ENCODE results near the gene SLCO2A1.

The SLCO2A1 gene

DNA sequence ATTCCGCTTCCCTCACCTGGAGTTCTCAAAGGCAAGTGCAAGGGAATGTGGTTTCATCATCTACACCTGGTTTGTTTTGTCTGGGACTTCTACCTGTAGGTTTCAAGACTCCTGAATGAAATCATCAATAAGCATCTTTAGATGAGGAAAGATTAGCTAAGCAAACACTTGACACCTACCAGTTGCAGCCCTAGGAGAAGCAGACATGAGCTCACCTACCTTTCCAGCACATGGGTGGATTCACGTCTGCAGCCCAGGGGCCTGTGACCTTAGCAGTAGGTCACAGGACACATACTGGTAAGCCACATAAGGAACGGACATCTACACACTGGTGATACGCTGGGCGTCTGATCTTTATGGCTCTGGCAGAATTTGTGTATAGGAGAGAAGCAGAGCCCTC is 26.7 kb downstream of the SLCO2A1 start:
- in situ Hi-C loops (cut with MboI; ENCODE audit: low sequenced_read_pairs), result no loop called here

GRCh38 chr3:134002306-134002705 is 27.4 kb downstream of the SLCO2A1 start:
- in situ Hi-C loops (cut with MboI; ENCODE audit: low sequenced_read_pairs), result no loop called here

DNA sequence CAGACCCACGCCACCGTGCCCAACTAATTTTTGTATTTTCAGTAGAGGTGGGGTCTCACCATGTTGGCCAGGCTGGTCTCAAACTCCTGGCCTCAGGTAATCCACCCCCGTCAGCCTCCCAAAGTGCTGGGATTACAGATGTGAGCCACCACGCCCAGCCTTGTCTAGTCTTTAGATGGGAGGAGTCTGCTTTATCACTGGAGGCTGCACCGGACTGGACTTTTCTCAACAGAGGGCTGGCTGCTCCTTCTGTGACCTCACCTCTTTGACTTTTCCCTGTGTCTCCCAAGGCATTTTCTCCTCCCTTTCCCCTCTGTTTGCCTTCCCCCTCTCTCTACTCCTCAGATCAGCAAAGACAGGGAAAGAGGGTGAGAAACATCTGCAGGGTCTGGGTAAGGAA is 28.5 kb downstream of the SLCO2A1 start:
- in situ Hi-C loops (cut with MboI; ENCODE audit: low sequenced_read_pairs), result no loop called here

- in situ Hi-C loops (cut with MboI; ENCODE audit: low sequenced_read_pairs), result no loop called here
These were observed 29.6 kb downstream of the SLCO2A1 start for GRCh38 chr3:133999891-134000685.

DNA sequence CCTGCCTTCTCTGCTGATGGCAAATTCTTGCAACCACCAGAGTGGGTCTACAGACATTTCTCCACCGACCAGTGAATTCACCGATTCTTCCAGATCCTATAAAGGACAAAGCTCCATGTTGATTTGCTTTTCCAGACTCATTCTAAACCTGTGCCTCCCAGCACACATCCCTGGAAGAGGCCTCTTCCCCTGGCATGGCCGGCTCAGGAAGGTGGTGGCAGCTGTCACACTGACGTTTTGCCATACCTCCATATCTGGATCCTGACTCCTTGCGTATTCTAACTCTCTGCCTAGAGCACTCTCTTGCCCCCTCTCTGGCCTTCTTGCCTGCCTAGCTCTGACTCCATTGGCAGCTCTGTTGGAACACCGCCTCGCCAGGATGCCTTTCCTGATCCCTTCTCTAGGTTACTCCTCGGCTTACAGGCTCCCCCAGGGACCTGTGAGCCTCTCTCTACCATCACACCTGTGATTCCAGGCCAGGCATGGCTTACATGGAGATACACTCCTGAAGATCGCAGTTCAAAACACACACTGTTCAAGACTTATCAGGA is 31.0 kb downstream of the SLCO2A1 start:
- in situ Hi-C loops (cut with MboI; ENCODE audit: low sequenced_read_pairs), result no loop called here

DNA sequence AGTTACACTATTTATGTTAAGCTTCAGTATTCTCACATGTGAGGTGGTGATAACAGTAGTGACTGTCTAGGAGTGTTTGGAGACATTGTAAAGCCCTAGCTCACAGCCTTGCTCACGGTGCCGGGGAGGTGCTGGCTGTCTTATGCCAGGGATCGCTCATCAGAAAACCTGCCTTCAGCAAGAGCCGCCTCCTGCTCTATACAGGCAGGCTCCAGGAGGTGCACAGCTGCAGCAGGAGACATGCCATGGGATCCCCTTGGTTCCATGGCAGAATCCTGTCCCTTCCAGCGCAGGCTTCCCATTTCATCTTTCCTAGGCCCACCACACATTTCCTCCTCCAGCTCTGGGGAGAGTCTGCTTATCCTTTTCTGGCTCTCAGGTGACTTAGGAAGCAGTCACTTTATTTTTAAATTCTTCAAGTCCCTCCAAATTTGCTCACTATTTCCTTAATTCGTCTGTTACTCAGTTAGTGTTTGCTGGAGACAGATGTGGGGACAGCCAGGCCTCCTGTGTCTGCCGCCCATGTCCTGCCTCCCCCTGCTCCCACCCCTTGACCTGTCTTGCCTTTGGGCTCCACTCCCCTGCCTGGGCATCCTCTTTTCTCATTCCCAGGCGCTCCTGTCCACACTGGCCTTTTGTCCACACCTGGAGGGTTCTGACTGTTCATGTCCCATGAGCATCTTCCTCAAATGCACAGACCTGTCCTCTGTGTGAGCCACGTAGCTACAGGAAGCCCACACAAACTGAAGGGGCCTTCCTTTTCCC is 31.7 kb downstream of the SLCO2A1 start:
- in situ Hi-C loops (cut with MboI; ENCODE audit: low sequenced_read_pairs), result no loop called here

DNA sequence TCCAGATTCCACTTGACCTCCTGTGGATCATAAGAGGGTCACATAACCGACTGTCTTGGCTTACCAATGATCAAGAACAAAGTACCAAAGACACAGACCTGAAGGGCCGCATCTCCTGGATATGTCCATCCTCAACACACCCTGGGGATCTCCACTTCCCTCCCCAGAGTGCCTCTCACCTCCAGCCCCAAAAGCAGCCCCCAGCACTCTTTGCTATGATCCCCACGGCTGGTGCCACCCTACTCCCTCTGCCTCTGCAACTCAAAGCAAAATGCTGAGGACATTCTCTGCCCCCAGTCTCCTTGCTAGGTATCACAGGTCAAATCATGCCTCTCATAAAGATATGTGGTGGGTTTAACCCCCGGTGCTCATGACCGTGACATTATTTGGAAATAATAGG is 32.7 kb downstream of the SLCO2A1 start:
- in situ Hi-C loops (cut with MboI; ENCODE audit: low sequenced_read_pairs), result no loop called here

DNA sequence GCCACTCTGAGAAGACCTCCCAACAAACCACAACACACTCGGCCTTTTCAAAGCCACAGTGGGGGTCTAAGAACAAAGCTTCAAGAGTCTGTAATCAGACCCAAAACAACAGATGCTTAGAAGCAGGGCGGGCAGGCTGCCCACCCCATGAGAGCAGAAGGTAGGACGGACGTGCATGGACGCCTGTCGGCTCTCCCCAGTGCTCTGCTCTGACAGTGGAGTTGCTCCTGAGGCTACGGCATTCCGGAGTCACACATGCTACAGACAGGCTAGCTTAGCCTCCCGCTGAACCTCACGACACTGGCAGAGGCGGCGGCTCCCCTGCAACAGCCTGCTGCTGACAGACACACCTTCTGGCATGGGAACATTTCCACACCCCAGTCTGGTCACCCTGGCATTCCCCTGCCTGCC is 33.5 kb downstream of the SLCO2A1 start:
- in situ Hi-C loops (cut with MboI; ENCODE audit: low sequenced_read_pairs), result no loop called here

DNA sequence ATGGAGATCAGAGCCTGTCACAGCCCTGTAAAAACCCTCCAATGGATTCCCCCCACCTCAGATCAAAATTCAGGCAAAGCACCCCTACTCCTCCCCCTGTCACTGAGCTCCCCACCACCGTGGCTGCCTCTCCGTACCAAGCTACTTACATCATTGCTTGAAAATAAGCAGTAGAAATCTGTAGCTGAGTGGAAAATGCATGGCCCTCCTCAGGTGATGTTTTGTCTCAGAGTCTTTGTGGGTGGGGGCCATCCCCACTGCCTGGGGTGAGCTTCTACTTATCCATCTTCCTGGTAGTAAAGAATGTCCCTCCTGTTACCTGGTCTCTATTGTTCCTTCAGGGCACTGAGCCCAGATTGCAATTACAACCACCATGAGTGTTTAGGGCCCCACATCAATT is 34.5 kb downstream of the SLCO2A1 start:
- in situ Hi-C loops (cut with MboI; ENCODE audit: low sequenced_read_pairs), result no loop called here

GRCh38 chr3:133994166-133994890 is 35.4 kb downstream of the SLCO2A1 start:
- in situ Hi-C loops (cut with MboI; ENCODE audit: low sequenced_read_pairs), result no loop called here

GRCh38 chr3:133992951-133993620 is 36.6 kb downstream of the SLCO2A1 start:
- in situ Hi-C loops (cut with MboI; ENCODE audit: low sequenced_read_pairs), result no loop called here

GRCh38 chr3:133992381-133992780 is 37.3 kb downstream of the SLCO2A1 start:
- in situ Hi-C loops (cut with MboI; ENCODE audit: low sequenced_read_pairs), result no loop called here

DNA sequence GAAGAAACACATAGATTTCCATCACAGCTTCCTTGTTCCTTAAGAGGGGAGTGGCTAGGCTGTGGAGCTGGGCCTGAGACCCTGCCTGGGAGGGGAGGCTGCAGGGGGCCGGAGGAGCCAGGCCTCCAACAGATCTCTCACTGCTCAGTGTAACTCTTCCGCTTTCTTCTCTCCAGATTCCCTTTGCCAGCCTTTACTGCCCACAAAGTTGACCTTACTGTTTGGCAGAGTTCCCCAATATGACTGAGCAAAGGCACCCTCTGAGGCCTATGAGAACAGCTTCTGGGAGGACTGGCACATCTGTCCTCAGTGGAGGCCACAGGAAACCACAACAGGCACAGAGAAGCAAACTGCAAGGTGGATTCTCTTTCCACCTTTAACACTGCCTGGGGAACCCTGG is 38.1 kb downstream of the SLCO2A1 start:
- in situ Hi-C loops (cut with MboI; ENCODE audit: low sequenced_read_pairs), result no loop called here

- in situ Hi-C loops (cut with MboI; ENCODE audit: low sequenced_read_pairs), result no loop called here
These were observed 38.5 kb downstream of the SLCO2A1 start for GRCh38 chr3:133991209-133991608.

DNA sequence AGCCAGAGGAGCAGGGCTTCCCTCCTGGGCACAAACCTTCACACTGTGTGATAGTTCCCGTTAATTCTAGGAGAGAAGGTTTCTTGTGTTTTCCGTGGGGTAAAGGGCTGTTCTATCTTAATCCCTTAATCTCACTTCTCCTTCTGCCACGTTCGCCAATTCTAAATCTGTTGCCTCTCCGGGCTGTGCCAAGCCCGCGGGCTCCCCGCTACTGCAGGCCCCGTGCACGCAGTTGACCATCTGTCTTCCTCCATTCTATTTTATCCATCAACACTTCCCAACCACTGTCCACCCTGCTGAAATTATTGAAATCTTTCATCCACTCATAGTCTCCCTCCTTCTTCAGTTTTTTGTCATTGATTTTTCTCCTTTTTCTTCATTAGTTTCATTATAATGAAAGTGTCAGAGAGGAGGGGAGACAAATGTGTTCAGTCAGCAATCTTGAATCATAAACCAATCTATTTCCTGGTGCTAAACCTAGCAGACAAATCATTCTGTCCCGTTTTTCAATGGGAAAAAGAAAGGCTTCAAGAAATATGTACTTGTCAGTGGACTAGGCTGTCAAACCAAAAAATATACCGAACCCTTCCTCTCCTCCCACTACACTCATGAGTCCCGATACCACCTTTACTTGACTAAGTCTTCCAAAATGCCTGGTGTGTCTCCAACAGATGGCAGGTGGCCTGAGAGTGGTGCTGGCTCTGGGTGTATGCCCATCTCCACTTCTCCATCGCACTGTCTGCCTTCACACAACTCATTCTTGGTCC is 39.6 kb downstream of the SLCO2A1 start:
- in situ Hi-C loops (cut with MboI; ENCODE audit: low sequenced_read_pairs), result no loop called here

DNA sequence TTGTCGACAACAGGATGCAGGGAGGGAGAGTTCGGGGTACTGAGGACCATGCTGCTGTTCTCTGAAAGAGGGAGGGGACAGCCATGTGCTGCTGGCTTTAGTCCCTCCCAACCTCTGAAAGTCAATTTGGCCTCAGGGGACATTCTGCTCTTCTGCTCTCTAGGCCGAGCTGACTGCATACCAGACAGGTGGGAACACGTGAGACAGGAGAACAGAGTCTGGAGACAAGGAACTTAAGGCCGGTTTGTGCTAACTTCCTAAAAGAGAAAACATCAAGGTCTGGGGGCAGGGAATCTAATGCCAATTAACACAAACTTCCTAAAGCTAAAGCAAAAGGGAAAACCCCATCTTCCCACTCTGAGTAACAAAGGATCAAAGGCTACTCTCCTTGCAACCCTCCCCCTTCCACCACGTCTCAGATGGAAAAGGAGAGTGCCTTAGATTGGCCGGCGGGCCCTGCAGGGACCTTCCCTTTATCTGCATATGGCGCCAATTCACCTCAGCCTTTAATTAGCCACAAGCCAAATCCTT is 41.0 kb downstream of the SLCO2A1 start:
- in situ Hi-C loops (cut with MboI; ENCODE audit: low sequenced_read_pairs), result no loop called here

DNA sequence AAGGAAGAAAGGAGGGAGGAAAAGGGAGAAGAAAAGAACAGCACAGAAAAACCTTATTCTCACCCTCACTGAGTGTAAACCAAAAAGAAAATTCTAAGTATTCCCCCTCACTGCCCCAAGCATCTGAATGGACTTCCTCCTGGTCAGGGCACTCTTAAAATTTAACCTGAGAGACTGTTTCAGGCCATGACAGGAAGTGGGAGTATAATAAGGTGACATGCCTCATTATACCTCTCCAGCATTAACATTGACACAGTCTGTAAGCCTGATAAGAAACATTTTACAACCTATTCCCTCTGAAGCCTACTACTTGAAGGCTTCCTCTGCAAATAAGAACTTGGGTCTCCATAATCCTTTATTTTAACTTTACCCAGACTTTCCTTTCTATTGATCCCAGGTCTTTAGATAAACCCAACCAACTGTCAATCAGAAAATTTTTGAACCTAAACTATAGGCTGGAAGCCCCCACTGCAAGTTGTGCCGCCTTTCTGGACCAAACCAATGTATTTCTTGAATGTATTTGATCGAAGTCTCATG is 41.7 kb downstream of the SLCO2A1 start:
- in situ Hi-C loops (cut with MboI; ENCODE audit: low sequenced_read_pairs), result no loop called here

DNA sequence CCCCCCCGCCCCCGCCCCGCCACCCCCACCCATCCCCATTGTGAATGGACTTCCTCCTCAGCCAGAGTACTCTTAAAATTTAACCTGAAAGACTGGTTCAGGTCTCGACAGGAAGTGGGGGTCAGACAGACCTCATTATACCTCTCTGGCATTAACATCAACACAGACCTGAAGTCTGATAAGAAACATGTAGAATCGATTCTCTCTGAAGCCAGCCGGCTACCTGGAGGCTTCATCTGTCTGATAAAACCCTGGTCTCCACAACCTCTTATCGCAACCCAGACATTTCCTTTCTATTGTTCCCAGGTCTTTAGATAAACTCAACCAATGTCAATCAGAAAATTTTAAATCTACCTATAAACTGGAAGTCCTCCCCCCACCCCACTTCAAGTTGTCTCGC is 42.6 kb downstream of the SLCO2A1 start:
- in situ Hi-C loops (cut with MboI; ENCODE audit: low sequenced_read_pairs), result no loop called here

DNA sequence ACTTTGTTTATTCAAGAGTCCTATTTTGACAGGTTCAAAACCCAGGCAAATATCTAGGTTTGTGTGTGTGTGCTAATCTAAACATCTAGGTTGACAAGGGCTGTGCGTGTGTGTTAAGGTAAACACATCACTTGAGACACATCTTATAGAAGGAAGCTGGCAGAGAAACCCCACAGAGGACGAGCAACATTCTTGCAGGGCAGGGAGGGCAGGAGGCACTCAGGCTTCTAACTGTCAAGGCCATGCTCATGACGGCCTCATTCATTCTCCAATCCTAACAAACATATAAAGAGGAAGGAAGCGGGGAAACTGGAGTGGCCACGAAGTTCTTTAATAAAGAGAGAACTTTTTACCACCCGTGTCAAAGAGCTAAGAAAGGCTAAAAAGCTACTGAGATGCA is 43.4 kb downstream of the SLCO2A1 start:
- in situ Hi-C loops (cut with MboI; ENCODE audit: low sequenced_read_pairs), result no loop called here

DNA sequence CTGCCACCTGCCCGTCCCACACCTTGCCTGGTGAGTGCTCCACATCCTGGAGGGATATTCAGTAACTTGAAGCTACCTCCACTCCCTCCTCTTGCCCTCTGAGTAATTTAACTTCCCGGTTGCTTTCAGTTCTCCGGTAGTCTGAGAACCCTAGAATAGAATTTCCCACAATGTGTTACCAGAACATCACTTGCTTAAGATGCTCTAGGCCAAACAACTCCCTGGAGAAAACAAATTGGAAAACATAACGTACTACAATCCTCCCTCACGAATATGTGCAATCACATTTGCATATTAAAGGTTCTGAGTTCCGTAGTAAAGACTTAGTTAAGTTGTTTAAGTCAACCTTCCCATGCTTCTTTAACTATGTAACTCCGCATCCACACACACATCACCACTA is 44.8 kb downstream of the SLCO2A1 start:
- in situ Hi-C loops (cut with MboI; ENCODE audit: low sequenced_read_pairs), result no loop called here
